Measurements from ENCODE around the gene DCAF6. TPM values are rescaled to one million over a fixed set of nuclear protein-coding genes. Genes with fewer than 3 reads are reported as not detected.

DCAF6 gene
- total and polyA plus RNA-seq, 12 donors, result 49.0 to 226 (median 197) TPM

GRCh38 chr1:168089979-168090337 lies 153.5 kb downstream of the DCAF6 start:
- Histone ChIP-seq H3K36me3 (peaks cover 0 to 20% (median 0%) of the 10 kb centered on the region in 9 donors), H3K27ac (no peak overlapping the region), H3K27me3 (no peaks in the 10 kb centered on the region), H3K4me3 (no peak overlapping the region), H3K9me3 (no peaks in the 10 kb centered on the region), H3K4me1 (peaks cover under 1 to 20% (median 8%) of the 10 kb centered on the region in 9 donors)
- intact Hi-C loops (cut with DNase I), result loop anchor here in 7 of 10 donors (5.0 to 10.0 kb wide), 8 partner anchors 32 to 375 kb away; partner anchors contain the start of genes DCAF6 (in 2 of the 7), MPC2 (in 2 of the 7) and MPZL1 (in 2 of the 7)
- no peak for TF ChIP-seq CTCF (IDR thresholded peaks at IDR 0.05)
- no peak for DNase-seq
- WGBS, 2 donors, result 95 to 96% methylated on average over 2 of the region's 2 CpGs
- ATAC-seq, result no peak

GRCh38 chr1:168090395-168090794 lies 153.9 kb downstream of the DCAF6 start:
- peaks cover 0 to 15% (median 8%) of the 10 kb centered on the region in 9 donors for H3K4me1 ChIP-seq
- intact Hi-C loops (cut with DNase I), result loop anchor here in 2 of 10 donors (5.0 to 10.0 kb wide), 3 partner anchors 54 to 234 kb away; no protein-coding TSS in a partner anchor

GRCh38 chr1:168091063-168091462 lies 154.6 kb downstream of the DCAF6 start:
- peaks cover 0 to 20% (median 0%) of the 10 kb centered on the region in 9 donors for H3K36me3 ChIP-seq
- ATAC-seq (no peak), DNase-seq (no peak)
- no peak overlapping the region for H3K27ac ChIP-seq
- peaks cover 0 to 11% (median 3%) of the 10 kb centered on the region in 9 donors for H3K4me1 ChIP-seq
- H3K27me3 ChIP-seq, result no peaks in the 10 kb centered on the region
- intact Hi-C loops (cut with DNase I), result loop anchor here in 2 of 10 donors (5.0 to 10.0 kb wide), 3 partner anchors 54 to 234 kb away; no protein-coding TSS in a partner anchor
- TF ChIP-seq CTCF (IDR thresholded peaks at IDR 0.05), result no peak
- WGBS, 2 donors, result 97 to 98% methylated on average over 9 of the region's 9 CpGs
- H3K9me3 ChIP-seq, result no peaks in the 10 kb centered on the region
- H3K4me3 ChIP-seq, result no peak overlapping the region

More at GRCh38 chr1:168090395-168090794, 153.9 kb downstream of the DCAF6 start:
- Histone ChIP-seq H3K4me3 (no peak overlapping the region), H3K9me3 (no peaks in the 10 kb centered on the region), H3K27ac (no peak overlapping the region), H3K36me3 (peaks cover 0 to 20% (median 0%) of the 10 kb centered on the region in 9 donors), H3K27me3 (no peaks in the 10 kb centered on the region)
- WGBS, 2 donors, result 94 to 95% methylated on average over 14 of the region's 14 CpGs
- no peak for TF ChIP-seq CTCF (IDR thresholded peaks at IDR 0.05)
- DNase-seq, result no peak
- no peak for ATAC-seq

GRCh38 chr1:168091720-168092550 lies 155.5 kb downstream of the DCAF6 start:
- ATAC-seq (no peak), DNase-seq (no peak)
- H3K4me1 ChIP-seq, result peaks cover 0 to 4% (median 0%) of the 10 kb centered on the region in 9 donors
- intact Hi-C loops (cut with DNase I), result loop anchor here in 2 of 10 donors (5.0 to 10.0 kb wide), 3 partner anchors 53 to 233 kb away; no protein-coding TSS in a partner anchor
- no peak overlapping the region for H3K4me3 ChIP-seq
- no peaks in the 10 kb centered on the region for H3K9me3 ChIP-seq
- H3K27me3 ChIP-seq, result no peaks in the 10 kb centered on the region
- TF ChIP-seq CTCF (IDR thresholded peaks at IDR 0.05), result no peak
- 86 to 90% methylated on average over 8 of the region's 8 CpGs for WGBS, 2 donors
- peaks cover 0 to 26% (median 0%) of the 10 kb centered on the region in 9 donors for H3K36me3 ChIP-seq
- H3K27ac ChIP-seq, result no peak overlapping the region

Data from heart right ventricle (tissue), 16 donors.